ENCODE measurements around the gene SLC2A1. TPM values are rescaled to one million over a fixed set of nuclear protein-coding genes. Genes with fewer than 3 reads are reported as not detected.

SLC2A1 gene
- total RNA-seq, 6 experiments from 2014 or later = 89.7 to 174 (median 105) TPM

- no peak for DNase-seq
- Mint-ChIP-seq H3K4me3 (no peak overlapping the region), H3K4me1 (ENCODE audit: low read depth) (peaks cover 17% of the 10 kb centered on the region), H3K9me3 (no peaks in the 10 kb centered on the region), H3K27me3 (ENCODE audit: insufficient read depth) (peaks cover 9% of the 10 kb centered on the region), H3K27ac (no peak overlapping the region), H3K36me3 (ENCODE audit: low read depth) (no peaks in the 10 kb centered on the region)
- no peak for TF ChIP-seq CTCF (IDR thresholded peaks at IDR 0.05)
Observed at GRCh38 chr1:43002766-43003165, 44.1 kb upstream of the SLC2A1 start.

GRCh38 chr1:43002116-43002515, 43.4 kb upstream of the SLC2A1 start:
- H3K4me3 Mint-ChIP-seq = no peak overlapping the region
- no peaks in the 10 kb centered on the region for H3K9me3 Mint-ChIP-seq
- no peaks in the 10 kb centered on the region for H3K36me3 Mint-ChIP-seq (ENCODE audit: low read depth)
- TF ChIP-seq CTCF (IDR thresholded peaks at IDR 0.05) = no peak
- DNase-seq = no peak
- H3K4me1 Mint-ChIP-seq (ENCODE audit: low read depth) = peaks cover 17% of the 10 kb centered on the region
- peaks cover 9% of the 10 kb centered on the region for H3K27me3 Mint-ChIP-seq (ENCODE audit: insufficient read depth)
- no peak overlapping the region for H3K27ac Mint-ChIP-seq

DNA sequence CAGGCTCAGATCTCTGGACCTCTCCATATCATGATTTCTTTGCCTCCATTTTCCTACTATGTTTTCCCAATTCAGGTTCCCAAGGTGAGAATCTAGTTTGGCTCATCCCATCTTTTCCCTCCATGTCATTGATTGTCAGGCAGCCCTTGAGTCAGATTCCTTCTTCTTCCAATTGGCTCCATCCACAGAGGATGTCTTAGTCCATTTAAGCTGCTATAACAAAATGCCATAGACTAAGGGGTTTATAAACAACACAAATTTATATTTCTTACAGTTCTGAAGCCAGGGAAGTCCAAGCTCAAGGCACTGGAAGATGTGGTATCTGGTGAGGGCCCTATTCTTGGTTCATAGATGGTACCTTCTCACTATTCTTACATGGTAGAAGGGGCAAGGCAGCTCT, 42.8 kb upstream of the SLC2A1 start:
- peaks cover 17% of the 10 kb centered on the region for H3K4me1 Mint-ChIP-seq (ENCODE audit: low read depth)
- no peaks in the 10 kb centered on the region for H3K9me3 Mint-ChIP-seq
- DNase-seq = no peak
- TF ChIP-seq CTCF (IDR thresholded peaks at IDR 0.05) = no peak
- no peak overlapping the region for H3K4me3 Mint-ChIP-seq
- H3K36me3 Mint-ChIP-seq (ENCODE audit: low read depth) = no peaks in the 10 kb centered on the region
- H3K27me3 Mint-ChIP-seq (ENCODE audit: insufficient read depth) = peaks cover 9% of the 10 kb centered on the region
- H3K27ac Mint-ChIP-seq = no peak overlapping the region

- Mint-ChIP-seq H3K27me3 (ENCODE audit: insufficient read depth) (peaks cover 6% of the 10 kb centered on the region), H3K9me3 (no peaks in the 10 kb centered on the region), H3K4me1 (ENCODE audit: low read depth) (peaks cover 17% of the 10 kb centered on the region), H3K4me3 (no peak overlapping the region), H3K36me3 (ENCODE audit: low read depth) (no peaks in the 10 kb centered on the region), H3K27ac (no peak overlapping the region)
- no peak for DNase-seq
- TF ChIP-seq CTCF (IDR thresholded peaks at IDR 0.05) = no peak
Observed at GRCh38 chr1:43000271-43000670, 41.6 kb upstream of the SLC2A1 start.

DNA sequence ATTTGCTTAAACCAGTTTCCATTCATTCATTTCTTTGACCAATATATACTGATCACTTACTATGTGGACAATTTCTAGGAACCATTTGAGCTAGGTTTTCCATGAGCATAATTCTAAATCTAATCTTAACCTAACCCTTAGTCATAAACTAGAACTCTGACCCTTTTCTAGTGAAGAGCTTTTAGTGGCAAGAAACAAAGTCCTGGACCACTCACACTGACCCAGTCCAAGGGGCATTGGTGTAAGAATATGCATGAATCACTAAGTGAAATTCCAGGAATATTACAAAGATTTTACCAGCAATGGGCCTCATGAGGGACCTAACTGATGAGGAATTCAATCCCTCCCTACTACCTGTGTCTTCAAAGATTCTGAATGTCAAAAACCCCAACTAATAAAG, 40.6 kb upstream of the SLC2A1 start:
- Mint-ChIP-seq H3K9me3 (no peaks in the 10 kb centered on the region), H3K36me3 (ENCODE audit: low read depth) (no peaks in the 10 kb centered on the region), H3K27me3 (ENCODE audit: insufficient read depth) (peaks cover 4% of the 10 kb centered on the region; the same call in 1 of the 2 replicates), H3K4me1 (ENCODE audit: low read depth) (peaks cover 17% of the 10 kb centered on the region), H3K27ac (no peak overlapping the region), H3K4me3 (no peak overlapping the region)
- DNase-seq = peak; percentile 2
- no peak for TF ChIP-seq CTCF (IDR thresholded peaks at IDR 0.05)

- Mint-ChIP-seq H3K27me3 (ENCODE audit: insufficient read depth) (peaks cover 3% of the 10 kb centered on the region; the same call in 1 of the 2 replicates), H3K27ac (no peak overlapping the region; the same call in 1 of the 2 replicates), H3K4me3 (no peak overlapping the region), H3K36me3 (ENCODE audit: low read depth) (no peaks in the 10 kb centered on the region), H3K4me1 (ENCODE audit: low read depth) (peaks cover 17% of the 10 kb centered on the region), H3K9me3 (no peaks in the 10 kb centered on the region)
- DNase-seq = peak; percentile 49
- no peak for TF ChIP-seq CTCF (IDR thresholded peaks at IDR 0.05)
Observed at GRCh38 chr1:42998386-42998785, 39.7 kb upstream of the SLC2A1 start.

Measured in HFFc6 (cell line).